Measurements from ENCODE around the gene MED25. TPM values are rescaled to one million over a fixed set of nuclear protein-coding genes. Genes with fewer than 3 reads are reported as not detected.

The MED25 gene
- total and polyA plus RNA-seq, 2 donors (not counting 1 experiment from before 2014, with no cell fraction given): 11.2 to 20.2 TPM

- no peak overlapping the region for H2AFZ ChIP-seq (ENCODE audit: low read length)
- no peak overlapping the region for H3K4me3 ChIP-seq (replicated peaks in 1 of 4; ENCODE audit: control extremely low read depth in 1 of 4, insufficient read depth in 1 of 4, low read depth in 3 of 4, low read length in 4 of 4)
- no peak for DNase-seq (ENCODE audit: low read depth in 2 of 2)
- H3K27me3 ChIP-seq (ENCODE audit: control insufficient read depth, insufficient read depth, low read length): no peaks in the 10 kb centered on the region
- no peaks in the 10 kb centered on the region for H4K20me1 ChIP-seq (ENCODE audit: control insufficient read depth, extremely low read depth, insufficient read depth, low read length)
- no peak overlapping the region for H3K27ac ChIP-seq (ENCODE audit: insufficient read depth, low read length)
- no peaks in the 10 kb centered on the region for H3K4me1 ChIP-seq (ENCODE audit: control insufficient read depth, extremely low read depth, insufficient read depth, low read length)
- H3K4me2 ChIP-seq (ENCODE audit: extremely low read depth, insufficient read depth, low read length): no peak overlapping the region
- H3K79me2 ChIP-seq (ENCODE audit: control insufficient read depth, insufficient read depth, low read length): no peaks in the 10 kb centered on the region
- TF ChIP-seq EZH2 (IDR thresholded peaks at IDR 0.05; ENCODE audit: low read length, missing control alignments): no peak
- TF ChIP-seq CTCF (conservative IDR thresholded peaks at IDR 0.05 in 1 of 2, IDR thresholded peaks at IDR 0.05 in 1 of 2; ENCODE audit: low read depth in 1 of 2, low read length in 2 of 2): no peak
- H3K9ac ChIP-seq (ENCODE audit: insufficient read depth, low read length): no peak overlapping the region
- no peaks in the 10 kb centered on the region for H3K9me3 ChIP-seq (ENCODE audit: control insufficient read depth, insufficient read depth, low read depth, low read length)
- peaks cover 50% of the 10 kb centered on the region for H3K36me3 ChIP-seq (ENCODE audit: control insufficient read depth, insufficient read depth, low read length)
Measured at GRCh38 chr19:49884109-49884508, 66.0 kb downstream of the MED25 start.

GRCh38 chr19:49884760-49885159 is 66.7 kb downstream of the MED25 start:
- Histone ChIP-seq H3K9ac (ENCODE audit: insufficient read depth, low read length) (no peak overlapping the region), H3K4me3 (replicated peaks in 1 of 4; ENCODE audit: control extremely low read depth in 1 of 4, insufficient read depth in 1 of 4, low read depth in 3 of 4, low read length in 4 of 4) (no peak overlapping the region), H3K4me2 (ENCODE audit: extremely low read depth, insufficient read depth, low read length) (no peak overlapping the region), H2AFZ (ENCODE audit: low read length) (no peak overlapping the region), H3K27me3 (ENCODE audit: control insufficient read depth, insufficient read depth, low read length) (no peaks in the 10 kb centered on the region), H3K36me3 (ENCODE audit: control insufficient read depth, insufficient read depth, low read length) (peaks cover 48% of the 10 kb centered on the region), H3K79me2 (ENCODE audit: control insufficient read depth, insufficient read depth, low read length) (no peaks in the 10 kb centered on the region), H3K27ac (ENCODE audit: insufficient read depth, low read length) (no peak overlapping the region), H3K9me3 (ENCODE audit: control insufficient read depth, insufficient read depth, low read depth, low read length) (no peaks in the 10 kb centered on the region), H3K4me1 (ENCODE audit: control insufficient read depth, extremely low read depth, insufficient read depth, low read length) (no peaks in the 10 kb centered on the region), H4K20me1 (ENCODE audit: control insufficient read depth, extremely low read depth, insufficient read depth, low read length) (no peaks in the 10 kb centered on the region)
- DNase-seq (ENCODE audit: low read depth in 2 of 2): no peak
- no peak for TF ChIP-seq EZH2 (IDR thresholded peaks at IDR 0.05; ENCODE audit: low read length, missing control alignments)

Other genes with a start within 250 kb of the MED25 start
- 67.9 and 72.9 TPM in 2 replicates for gene NOSIP, start 237.7 kb upstream of the MED25 start, total RNA-seq
- 41.2 and 53.5 TPM in 2 replicates for gene NOSIP, start 237.7 kb upstream of the MED25 start, polyA plus RNA-seq
- gene PRRG2, start 237.0 kb upstream of the MED25 start, total RNA-seq: 0.17 and 0.51 TPM in 2 replicates
- gene PRRG2, start 237.0 kb upstream of the MED25 start, polyA plus RNA-seq: 0.11 TPM in 1 of 2 replicates, not detected in the other
- gene PRR12, start 227.1 kb upstream of the MED25 start, total RNA-seq: 1.0 and 2.1 TPM in 2 replicates
- gene PRR12, start 227.1 kb upstream of the MED25 start, polyA plus RNA-seq: 0.40 and 0.69 TPM in 2 replicates
- gene RRAS, start 178.1 kb upstream of the MED25 start, total RNA-seq: 34.2 and 60.1 TPM in 2 replicates
- gene RRAS, start 178.1 kb upstream of the MED25 start, polyA plus RNA-seq: 92.6 and 129 TPM in 2 replicates
- 7.4 and 11.9 TPM in 2 replicates for gene SCAF1, start 176.1 kb upstream of the MED25 start, total RNA-seq
- 8.7 and 15.5 TPM in 2 replicates for gene SCAF1, start 176.1 kb upstream of the MED25 start, polyA plus RNA-seq
- gene IRF3, start 152.4 kb upstream of the MED25 start, total RNA-seq: 55.2 and 61.1 TPM in 2 replicates
- 22.0 TPM in 2 replicates for gene IRF3, start 152.4 kb upstream of the MED25 start, polyA plus RNA-seq
- gene BCL2L12, start 152.4 kb upstream of the MED25 start, total RNA-seq: 2.6 and 4.8 TPM in 2 replicates
- 5.0 and 9.8 TPM in 2 replicates for gene BCL2L12, start 152.4 kb upstream of the MED25 start, polyA plus RNA-seq
- 261 and 298 TPM in 2 replicates for gene PRMT1, start 141.0 kb upstream of the MED25 start, total RNA-seq
- gene PRMT1, start 141.0 kb upstream of the MED25 start, polyA plus RNA-seq: 184 and 288 TPM in 2 replicates
- gene ADM5, start 128.7 kb upstream of the MED25 start, total RNA-seq: 0.26 and 0.33 TPM in 2 replicates
- 0.06 and 0.15 TPM in 2 replicates for gene ADM5, start 128.7 kb upstream of the MED25 start, polyA plus RNA-seq
- gene CPT1C, start 127.2 kb upstream of the MED25 start, total RNA-seq: 18.0 and 31.2 TPM in 2 replicates
- gene CPT1C, start 127.2 kb upstream of the MED25 start, polyA plus RNA-seq: 20.0 and 24.0 TPM in 2 replicates
- gene TSKS, start 55.0 kb upstream of the MED25 start, total RNA-seq: 0.26 TPM in 1 of 2 replicates, not detected in the other
- gene TSKS, start 55.0 kb upstream of the MED25 start, polyA plus RNA-seq: 0.07 TPM in 1 of 2 replicates, not detected in the other
- 53.4 and 95.0 TPM in 2 replicates for gene AP2A1, start 51.3 kb upstream of the MED25 start, total RNA-seq
- gene AP2A1, start 51.3 kb upstream of the MED25 start, polyA plus RNA-seq: 64.2 and 75.9 TPM in 2 replicates
- gene FUZ, start 5.0 kb upstream of the MED25 start, total RNA-seq: 32.9 and 34.3 TPM in 2 replicates
- gene FUZ, start 5.0 kb upstream of the MED25 start, polyA plus RNA-seq: 8.4 and 11.4 TPM in 2 replicates
- 35.2 and 56.0 TPM in 2 replicates for gene PTOV1, start 32.9 kb downstream of the MED25 start, total RNA-seq
- 41.1 and 48.0 TPM in 2 replicates for gene PTOV1, start 32.9 kb downstream of the MED25 start, polyA plus RNA-seq
- 21.1 and 32.9 TPM in 2 replicates for gene PNKP, start 49.3 kb downstream of the MED25 start, total RNA-seq
- 11.0 and 17.0 TPM in 2 replicates for gene PNKP, start 49.3 kb downstream of the MED25 start, polyA plus RNA-seq
- 9.2 and 12.2 TPM in 2 replicates for gene AKT1S1, start 59.1 kb downstream of the MED25 start, total RNA-seq
- 37.4 and 51.3 TPM in 2 replicates for gene AKT1S1, start 59.1 kb downstream of the MED25 start, polyA plus RNA-seq
- gene TBC1D17, start 59.4 kb downstream of the MED25 start, total RNA-seq: 10.0 and 19.5 TPM in 2 replicates
- 32.5 and 34.2 TPM in 2 replicates for gene TBC1D17, start 59.4 kb downstream of the MED25 start, polyA plus RNA-seq
- 1.2 and 1.5 TPM in 2 replicates for gene IL4I1, start 78.6 kb downstream of the MED25 start, total RNA-seq
- 0.09 and 0.21 TPM in 2 replicates for gene IL4I1, start 78.6 kb downstream of the MED25 start, polyA plus RNA-seq
- gene ATF5, start 110.9 kb downstream of the MED25 start, total RNA-seq: 7.9 and 8.5 TPM in 2 replicates
- 7.4 and 21.0 TPM in 2 replicates for gene ATF5, start 110.9 kb downstream of the MED25 start, polyA plus RNA-seq
- 14.9 and 20.8 TPM in 2 replicates for gene NUP62, start 111.2 kb downstream of the MED25 start, total RNA-seq
- 8.9 and 17.0 TPM in 2 replicates for gene NUP62, start 111.2 kb downstream of the MED25 start, polyA plus RNA-seq
- not detected in 2 replicates for gene SIGLEC11, start 142.9 kb downstream of the MED25 start, total RNA-seq
- gene SIGLEC11, start 142.9 kb downstream of the MED25 start, polyA plus RNA-seq: not detected in 2 replicates
- 21.3 and 26.9 TPM in 2 replicates for gene VRK3, start 207.1 kb downstream of the MED25 start, total RNA-seq
- 40.6 and 40.9 TPM in 2 replicates for gene VRK3, start 207.1 kb downstream of the MED25 start, polyA plus RNA-seq
- 5.9 and 6.4 TPM in 2 replicates for gene ZNF473, start 207.7 kb downstream of the MED25 start, total RNA-seq
- gene ZNF473, start 207.7 kb downstream of the MED25 start, polyA plus RNA-seq: 5.0 and 5.7 TPM in 2 replicates

Measured in fibroblast of lung (primary cell).